NCI-H774 (cell line): ENCODE measurements around the gene SPDYA.

ENCODE experiments used
- DNase-seq: peaks from one replicate; lab custom pipeline; 2025; lab: John Stamatoyannopoulos, UW

Gene SPDYA

GRCh38 chr2:28828382-28828781 is 17.7 kb downstream of the SPDYA start:
- no peak for DNase-seq

GRCh38 chr2:28833740-28834470 is 23.3 kb downstream of the SPDYA start:
- DNase-seq = no peak

- DNase-seq = no peak
These were observed 25.1 kb downstream of the SPDYA start for GRCh38 chr2:28835781-28836180.

DNA sequence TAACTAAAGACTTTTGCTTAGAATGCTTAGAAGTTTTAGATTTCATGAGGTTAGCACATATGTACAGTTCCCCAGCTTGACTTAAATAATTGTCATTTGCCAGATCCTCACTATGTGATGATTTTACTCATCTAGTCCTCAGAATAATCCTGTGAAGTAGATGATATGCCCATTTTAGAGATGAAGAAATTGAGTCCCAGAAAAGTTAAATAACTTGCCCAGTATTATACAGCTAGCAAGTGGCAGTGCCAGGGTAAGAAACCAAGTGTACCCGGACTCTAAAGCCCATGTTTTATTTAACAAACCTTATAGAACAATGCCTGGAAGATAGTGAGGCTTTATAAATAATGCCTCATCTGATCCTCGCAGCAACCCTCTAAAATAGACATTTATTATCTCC is 28.3 kb downstream of the SPDYA start:
- no peak for DNase-seq

DNA sequence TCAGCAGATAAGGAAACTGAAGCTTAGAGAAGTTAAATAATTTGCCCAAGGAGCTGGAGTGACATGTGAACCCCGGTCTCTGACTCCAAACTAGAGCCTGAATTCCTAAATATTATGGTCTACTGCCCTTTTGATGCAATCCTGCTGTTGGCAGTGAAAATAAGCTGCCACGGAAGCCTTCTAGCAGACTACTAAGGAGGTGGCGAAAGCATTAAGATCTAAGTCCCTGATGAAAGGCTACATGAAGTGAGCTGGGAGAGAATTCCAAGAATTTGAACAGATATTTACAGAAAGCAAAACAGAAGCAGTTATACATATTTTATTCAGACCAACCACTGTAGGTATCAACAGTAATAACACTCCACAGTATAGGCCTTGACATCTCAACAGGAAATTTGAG is 31.4 kb downstream of the SPDYA start:
- DNase-seq = no peak

DNA sequence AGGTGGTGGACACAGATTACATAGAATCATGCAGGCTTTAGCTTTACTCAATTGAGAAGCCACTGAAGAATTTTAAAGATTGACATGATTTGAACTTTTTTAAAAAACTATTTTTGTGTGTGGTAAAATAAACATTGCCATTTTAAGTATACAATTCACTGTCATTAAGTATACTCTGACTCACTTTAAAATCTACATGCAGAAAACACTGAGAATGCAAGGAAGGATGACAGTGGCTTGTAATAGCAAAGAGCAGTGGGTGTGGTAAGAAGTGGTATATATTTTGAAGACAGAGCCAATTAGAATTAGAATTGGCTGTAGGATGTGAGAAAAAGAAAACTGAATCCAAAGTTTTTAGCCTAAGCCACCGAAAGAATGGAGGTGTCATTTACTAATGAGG is 44.6 kb downstream of the SPDYA start:
- DNase-seq = no peak

GRCh38 chr2:28855977-28856376 is 45.3 kb downstream of the SPDYA start:
- DNase-seq = no peak

GRCh38 chr2:28868611-28869010 is 58.0 kb downstream of the SPDYA start:
- no peak for DNase-seq

- no peak for DNase-seq
These were observed 59.0 kb downstream of the SPDYA start for GRCh38 chr2:28869494-28870145.

DNA sequence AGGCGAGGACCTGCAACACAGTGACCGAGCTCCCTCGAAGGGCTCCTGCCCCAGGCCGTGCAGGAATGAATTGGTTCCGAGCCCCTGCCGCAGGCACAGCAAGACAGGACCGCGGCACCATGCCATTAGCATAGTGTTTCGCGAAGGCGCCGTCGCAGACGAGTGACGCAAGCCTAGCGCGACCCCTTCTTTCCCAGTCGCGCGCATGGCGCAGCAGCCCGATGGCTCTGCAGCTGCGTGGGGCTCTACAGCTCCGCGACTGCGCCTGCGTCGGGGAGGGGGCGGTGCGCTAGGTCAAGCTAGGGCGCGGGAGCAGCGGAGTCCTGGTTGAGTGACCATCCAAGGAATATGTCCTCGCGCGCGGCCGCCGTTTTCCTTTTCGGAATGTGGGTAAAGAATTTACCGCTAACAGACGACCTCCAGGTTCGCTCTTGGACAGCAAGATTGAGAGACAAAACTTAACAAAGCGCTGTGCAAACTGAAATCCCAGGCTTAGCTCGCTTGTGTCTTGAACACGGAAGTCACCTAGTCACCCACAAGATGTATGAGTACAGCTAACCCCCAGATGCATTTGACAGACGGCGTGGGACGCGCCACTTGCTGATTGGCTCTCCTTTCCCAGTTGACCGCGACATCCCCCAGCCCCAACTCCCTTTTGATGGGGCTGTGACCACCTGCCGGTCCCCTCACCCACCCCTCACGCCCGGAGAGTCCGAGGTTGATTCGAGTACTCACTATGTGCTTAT is 59.7 kb downstream of the SPDYA start, which contains the start of gene TRMT61B:
TRMT61B (minus strand) TSS at position 164 of the 746 bp plus-strand sequence; CDS start at position 132, 32 bp downstream.
- peak; percentile 94 for DNase-seq

DNA sequence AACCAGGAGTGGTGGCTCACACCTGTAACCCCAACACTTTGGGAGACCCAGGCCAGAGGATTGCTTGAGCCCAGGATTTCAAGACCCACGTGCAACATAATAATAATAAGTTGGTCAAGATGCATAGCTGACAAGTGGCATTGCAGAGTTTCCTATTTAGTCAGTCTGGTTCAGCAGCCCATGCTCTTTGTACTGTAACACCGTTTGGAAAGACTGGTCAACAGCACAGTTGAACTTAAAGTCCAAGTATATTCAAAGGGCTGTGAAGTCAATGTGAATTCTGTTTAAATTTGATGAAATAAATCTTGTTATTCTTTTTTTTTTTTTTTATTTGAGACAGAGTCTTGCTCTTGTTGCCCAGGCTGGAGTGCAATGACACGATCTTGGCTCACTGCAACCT is 61.0 kb downstream of the SPDYA start:
- no peak for DNase-seq

GRCh38 chr2:28880193-28880592 is 69.6 kb downstream of the SPDYA start:
- DNase-seq = no peak

GRCh38 chr2:28893488-28893887 is 82.9 kb downstream of the SPDYA start:
- DNase-seq = no peak

- DNase-seq = peak; percentile 98
These were observed 84.0 kb downstream of the SPDYA start, which contains the start of gene WDR43 for GRCh38 chr2:28894470-28895188. Gene WDR43 (plus strand): TSS chr2:28894667. CDS start chr2:28894699, 32 bp downstream.

DNA sequence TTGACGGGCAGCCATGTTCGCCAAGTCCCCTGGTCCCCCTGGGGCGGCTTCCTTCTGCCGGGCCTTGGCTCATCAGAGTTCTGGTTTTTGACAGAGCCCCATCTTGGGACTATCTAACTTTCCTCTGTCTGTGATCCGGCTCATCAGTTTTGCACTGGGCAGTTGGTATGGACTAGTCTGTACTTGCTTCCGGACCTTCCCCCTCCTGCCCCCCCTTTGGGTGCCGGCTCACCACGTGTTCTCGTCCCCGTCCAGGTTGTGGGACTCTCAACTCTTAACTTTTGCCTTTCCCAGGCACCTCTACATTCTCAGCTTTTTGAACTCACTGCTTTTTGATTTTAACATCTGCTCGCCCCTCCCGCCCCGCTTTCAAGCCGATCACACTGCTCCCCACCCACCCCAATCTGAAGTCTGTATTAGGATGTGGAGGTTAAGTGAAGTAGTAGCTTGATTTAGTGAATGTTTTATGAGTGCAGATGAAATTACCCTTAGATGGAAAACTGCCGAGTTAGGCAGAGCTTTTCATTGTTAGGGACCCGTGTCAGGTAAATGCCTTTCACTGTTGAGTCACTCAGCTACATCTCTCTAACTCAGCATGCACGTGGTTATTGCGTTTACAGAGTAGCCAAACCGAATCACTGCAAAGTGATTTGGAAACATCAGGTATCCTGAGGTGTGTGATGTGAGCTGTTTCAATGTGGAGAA is 84.7 kb downstream of the SPDYA start:
- no peak for DNase-seq

DNA sequence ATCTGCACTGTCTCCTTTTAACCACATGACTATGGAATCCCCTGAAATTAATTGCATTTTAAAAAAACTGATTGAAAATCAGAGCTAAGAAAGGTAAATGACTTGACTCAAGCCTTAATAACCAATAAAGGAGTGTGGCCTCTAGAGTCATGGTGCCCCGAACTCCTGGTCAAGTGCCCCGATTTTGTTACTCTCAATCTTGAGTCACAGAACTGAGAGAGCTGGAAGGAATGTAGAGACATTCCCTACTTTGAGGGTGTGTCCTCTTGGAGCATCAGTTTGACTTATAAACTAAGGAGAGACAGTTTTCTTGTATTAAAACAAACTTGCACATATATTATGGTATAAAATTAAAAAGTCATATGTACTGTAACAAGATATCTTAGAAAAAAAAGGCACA is 86.3 kb downstream of the SPDYA start:
- no peak for DNase-seq

GRCh38 chr2:28898048-28898447 is 87.4 kb downstream of the SPDYA start:
- no peak for DNase-seq
